GF-D8 (cell line): ENCODE results near the gene INHBC.
"Not testable (repeated sequence)": the region's sequence is repeated elsewhere in the genome, so short reads cannot be mapped to it uniquely, and the experiment has no call there.

Experiments
- DNase-seq: peaks from one replicate; lab custom pipeline; 2025; lab: John Stamatoyannopoulos, UW

INHBC gene

GRCh38 chr12:57434517-57435223 lies at the start of gene INHBC:
Gene INHBC (plus strand): TSS chr12:57434784. CDS start chr12:57434887, 103 bp downstream.
- no peak for DNase-seq

- no peak for DNase-seq
These were observed 49.0 kb upstream of the INHBC start for GRCh38 chr12:57385586-57385985.

- DNase-seq, result no peak
These were observed 48.3 kb upstream of the INHBC start for GRCh38 chr12:57386187-57386720.

GRCh38 chr12:57388425-57388824 lies 46.2 kb upstream of the INHBC start:
- no peak for DNase-seq

GRCh38 chr12:57389033-57389432 lies 45.6 kb upstream of the INHBC start:
- DNase-seq, result no peak

- no peak for DNase-seq
These were observed 44.4 kb upstream of the INHBC start for GRCh38 chr12:57390174-57390573.

- no peak for DNase-seq
These were observed 39.5 kb upstream of the INHBC start for GRCh38 chr12:57395121-57395520.

GRCh38 chr12:57397441-57397840 lies 37.1 kb upstream of the INHBC start:
- DNase-seq, result no peak

- not testable (repeated sequence) for DNase-seq
These were observed 34.7 kb upstream of the INHBC start for GRCh38 chr12:57399718-57400463.

GRCh38 chr12:57401165-57401564 lies 33.4 kb upstream of the INHBC start:
- no peak for DNase-seq

GRCh38 chr12:57402156-57402555 lies 32.4 kb upstream of the INHBC start:
- not testable (repeated sequence) for DNase-seq

- DNase-seq, result no peak
These were observed 29.5 kb upstream of the INHBC start for GRCh38 chr12:57404966-57405640.

GRCh38 chr12:57410534-57410933 lies 24.1 kb upstream of the INHBC start:
- DNase-seq, result no peak

GRCh38 chr12:57414160-57414559 lies 20.4 kb upstream of the INHBC start:
- not testable (repeated sequence) for DNase-seq

GRCh38 chr12:57415088-57415487 lies 19.5 kb upstream of the INHBC start:
- no peak for DNase-seq

GRCh38 chr12:57416039-57416996 lies 18.3 kb upstream of the INHBC start:
- DNase-seq, result no peak

GRCh38 chr12:57418255-57418654 lies 16.3 kb upstream of the INHBC start:
- DNase-seq, result no peak

- DNase-seq, result no peak
These were observed 15.1 kb upstream of the INHBC start for GRCh38 chr12:57419495-57419894.

GRCh38 chr12:57420482-57420881 lies 14.1 kb upstream of the INHBC start:
- DNase-seq, result no peak

- DNase-seq, result not testable (repeated sequence)
These were observed 7.6 kb upstream of the INHBC start for GRCh38 chr12:57426948-57427347.

GRCh38 chr12:57428965-57429364 lies 5.6 kb upstream of the INHBC start:
- no peak for DNase-seq
